GM08714 (cell line): ENCODE data around the gene TAS2R38.

Source experiments
- H3K4me3 ChIP-seq: fragments of 200-500 bp; sonication (Bioruptor generic); 2 replicates; pipeline ENCODE4 v1.5.1; 2014; ENCODE audit warnings: mild to moderate bottlenecking, low read length, inconsistent platforms
- ZNF274 ChIP-seq: IDR thresholded peaks from 2 replicates; pipeline ENCODE4 v1.6.1; 2012; ENCODE audit warnings: mild to moderate bottlenecking, low read depth, low read length

Gene TAS2R38

GRCh38 chr7:141973673-141974072 lies at the start of gene TAS2R38:
TSS of gene TAS2R38 (minus strand) at chr7:141973773. CDS start at chr7:141973689, 84 bp downstream.
- no peak for TF ChIP-seq ZNF274
- H3K4me3 ChIP-seq = no peak within 1 kb of the TSS

GRCh38 chr7:142018154-142018553 lies 44.6 kb upstream of the TAS2R38 start:
- no peak overlapping the region for H3K4me3 ChIP-seq
- no peak for TF ChIP-seq ZNF274

- H3K4me3 ChIP-seq = no peak overlapping the region
- TF ChIP-seq ZNF274 = no peak
Observed at GRCh38 chr7:142017451-142017850, 43.9 kb upstream of the TAS2R38 start.

- no peak for TF ChIP-seq ZNF274
- H3K4me3 ChIP-seq = no peak overlapping the region
Observed at GRCh38 chr7:142012825-142013511, 39.4 kb upstream of the TAS2R38 start.

- no peak for TF ChIP-seq ZNF274
- no peak overlapping the region for H3K4me3 ChIP-seq
Observed at GRCh38 chr7:142010952-142011548, 37.5 kb upstream of the TAS2R38 start.

GRCh38 chr7:142009187-142009586 lies 35.6 kb upstream of the TAS2R38 start:
- TF ChIP-seq ZNF274 = no peak
- H3K4me3 ChIP-seq = no peak overlapping the region

- no peak for TF ChIP-seq ZNF274
Observed at GRCh38 chr7:142006577-142006976, 33.0 kb upstream of the TAS2R38 start.

GRCh38 chr7:142002179-142002578 lies 28.6 kb upstream of the TAS2R38 start:
- H3K4me3 ChIP-seq = no peak overlapping the region
- no peak for TF ChIP-seq ZNF274

More at GRCh38 chr7:142006577-142006976, 33.0 kb upstream of the TAS2R38 start:
- H3K4me3 ChIP-seq = no peak overlapping the region

- no peak overlapping the region for H3K4me3 ChIP-seq
- TF ChIP-seq ZNF274 = no peak
Observed at GRCh38 chr7:142001163-142001874, 27.7 kb upstream of the TAS2R38 start.

- no peak for TF ChIP-seq ZNF274
- H3K4me3 ChIP-seq = no peak overlapping the region
Observed at GRCh38 chr7:142000244-142000643, 26.7 kb upstream of the TAS2R38 start.

GRCh38 chr7:141999058-141999623 lies 25.6 kb upstream of the TAS2R38 start:
- no peak overlapping the region for H3K4me3 ChIP-seq
- no peak for TF ChIP-seq ZNF274

GRCh38 chr7:141993354-141993753 lies 19.8 kb upstream of the TAS2R38 start:
- TF ChIP-seq ZNF274 = no peak
- H3K4me3 ChIP-seq = no peak overlapping the region

- TF ChIP-seq ZNF274 = no peak
- H3K4me3 ChIP-seq = no peak overlapping the region
Observed at GRCh38 chr7:141992688-141993087, 19.1 kb upstream of the TAS2R38 start.

GRCh38 chr7:141992156-141992555 lies 18.6 kb upstream of the TAS2R38 start:
- no peak for TF ChIP-seq ZNF274
- no peak overlapping the region for H3K4me3 ChIP-seq

- TF ChIP-seq ZNF274 = no peak
- no peak overlapping the region for H3K4me3 ChIP-seq
Observed at GRCh38 chr7:141991140-141991539, 17.6 kb upstream of the TAS2R38 start.
